ENCODE measurements around the gene IL37. TPM values are rescaled to one million over a fixed set of nuclear protein-coding genes. Genes with fewer than 3 reads are reported as not detected.

Gene IL37
- total RNA-seq, 1 donor from 2014 or later = not detected

DNA sequence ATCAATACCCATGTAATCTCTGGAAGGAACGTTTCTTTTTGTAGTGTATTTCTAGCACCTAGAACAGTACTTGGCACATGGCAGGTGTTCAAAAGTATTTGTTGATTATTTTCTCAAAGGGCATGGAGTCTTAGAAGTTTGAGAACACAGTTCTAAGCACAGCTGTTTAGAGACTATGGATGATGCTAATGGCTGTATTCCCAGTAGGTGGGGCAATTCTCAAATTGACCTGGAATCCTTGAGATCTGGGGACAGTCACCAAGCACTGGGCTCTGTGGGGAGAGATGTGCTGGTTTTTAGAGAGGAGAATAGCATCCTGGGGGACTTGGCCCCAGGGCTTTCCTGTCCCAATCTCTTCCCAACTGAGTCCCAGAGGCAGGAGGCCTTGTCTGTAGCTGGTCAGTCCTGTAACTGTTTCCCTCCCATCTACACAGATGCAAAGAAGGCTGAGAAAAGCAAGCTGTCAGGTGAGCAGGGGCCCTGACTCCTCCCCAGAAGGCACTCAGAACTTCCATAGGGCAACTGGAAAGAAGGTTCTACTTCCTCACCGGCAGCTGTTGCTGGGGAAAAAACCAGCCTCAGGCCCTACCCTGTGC is 49.4 kb downstream of the IL37 start:
- no peak for DNase-seq

DNA sequence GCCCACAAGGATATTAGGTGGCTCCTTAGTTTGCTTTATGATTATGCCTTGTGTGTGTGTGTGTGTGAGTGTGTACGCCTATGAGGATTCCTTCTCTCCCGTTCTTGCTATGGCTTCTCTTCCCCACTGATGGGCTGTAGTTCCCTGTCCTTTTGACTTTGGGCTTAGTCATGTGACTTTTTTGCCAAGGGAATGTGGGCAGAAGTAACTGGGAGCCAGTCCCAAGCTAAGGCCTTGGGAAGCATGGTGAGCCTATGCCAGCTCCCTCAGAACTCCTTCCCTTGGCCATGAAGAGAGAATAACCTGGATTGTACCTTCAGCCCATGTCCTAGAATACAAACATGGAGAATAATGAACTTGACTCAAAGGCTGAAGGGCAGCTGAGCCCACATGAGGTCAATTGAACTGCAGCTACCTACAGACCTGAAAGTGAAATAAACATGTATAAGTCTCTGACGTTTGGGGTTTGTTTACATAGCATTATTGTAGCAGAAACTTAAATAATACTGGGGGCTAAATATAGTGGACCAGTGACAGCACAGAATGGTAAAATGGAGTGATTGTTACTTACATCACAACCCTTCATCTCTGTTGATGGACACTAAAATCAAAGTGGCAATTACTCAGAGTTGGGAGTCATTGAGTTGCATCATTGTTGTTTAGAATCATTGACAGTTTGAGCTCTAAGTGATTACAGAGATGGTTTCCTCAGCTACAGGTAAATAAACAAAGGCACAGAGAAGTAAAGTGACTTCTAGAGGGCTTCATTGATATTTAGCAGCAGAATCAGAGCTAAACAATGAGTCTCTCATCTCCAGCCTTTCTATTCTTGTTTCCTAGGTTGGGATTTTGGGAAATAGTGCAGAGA is 51.6 kb downstream of the IL37 start:
- no peak for DNase-seq

DNA sequence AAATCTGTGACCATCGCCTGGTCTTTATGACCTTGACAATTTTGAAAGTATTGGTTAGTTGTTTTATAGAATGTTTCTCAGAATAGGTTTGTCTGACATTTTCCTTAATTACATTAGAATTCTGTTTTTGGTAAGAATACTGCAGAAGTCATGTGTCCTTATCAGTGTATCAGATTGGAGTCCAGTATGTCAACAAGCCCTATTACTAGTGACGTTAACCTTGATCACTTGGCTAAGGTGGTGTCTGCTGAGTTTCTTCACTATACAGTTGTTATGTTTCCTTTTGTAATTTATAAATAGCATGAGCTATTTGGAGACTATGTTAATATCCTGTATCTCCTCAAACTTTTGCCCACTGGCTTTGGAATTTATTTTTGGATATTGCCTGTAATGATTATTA is 56.1 kb downstream of the IL37 start:
- DNase-seq = no peak

Other genes with a start within 250 kb of the IL37 start
- gene NT5DC4, start 190.1 kb upstream of the IL37 start, total RNA-seq = 0.21 TPM
- gene CKAP2L, start 146.6 kb upstream of the IL37 start, total RNA-seq = 35.3 TPM
- gene IL1A, start 126.7 kb upstream of the IL37 start, total RNA-seq = not detected
- 0.21 TPM for gene IL1B, start 74.4 kb upstream of the IL37 start, total RNA-seq
- not detected for gene IL36G, start 66.8 kb downstream of the IL37 start, total RNA-seq
- gene IL36A, start 94.3 kb downstream of the IL37 start, total RNA-seq = 0.72 TPM
- gene IL36B, start 141.7 kb downstream of the IL37 start, total RNA-seq = not detected
- 5.6 TPM for gene IL36RN, start 148.0 kb downstream of the IL37 start, total RNA-seq
- not detected for gene IL1F10, start 156.8 kb downstream of the IL37 start, total RNA-seq
- 44.7 TPM for gene IL1RN, start 216.4 kb downstream of the IL37 start, total RNA-seq